Head of caudate nucleus (tissue), 42 donors: ENCODE results near the gene MDP1.

Experiments
- DNase-seq, 42 donors: peaks; one replicate each; pipeline versions ENCODE4 v3.0.0 to v3.0.0-alpha.2; 2020 to 2021; ENCODE audit warnings: mixed read lengths in 7 of 42
- intact Hi-C: fragments of 100-400 bp; cut with DNase I; formaldehyde crosslinking; loops from one replicate; pipeline ENCODE4 v1.15.0; 2022

Gene MDP1

DNA sequence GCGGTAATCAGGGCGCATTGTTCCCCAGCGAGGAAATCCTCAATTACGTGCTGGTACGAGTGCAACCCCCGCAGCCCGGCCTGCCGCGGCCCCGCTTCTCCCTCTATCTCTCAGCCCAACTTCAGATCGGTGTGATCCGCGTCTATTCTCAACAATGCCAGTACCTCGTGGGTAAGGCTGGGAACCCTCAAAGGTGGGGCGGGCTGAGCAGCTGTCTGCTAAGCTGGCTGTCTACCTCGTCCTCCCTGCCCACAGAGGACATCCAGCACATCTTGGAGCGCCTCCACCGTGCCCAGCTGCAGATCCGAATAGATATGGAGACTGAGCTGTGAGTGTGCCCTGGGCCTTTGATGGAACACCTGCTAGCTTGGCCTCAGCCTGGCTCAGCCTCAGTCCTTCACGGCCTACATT is 43.0 kb downstream of the MDP1 start:
- DNase-seq, result peak in 7 of 42 donors; percentile 15 to 46 (median 23)
- intact Hi-C loops, result no loop called here

DNA sequence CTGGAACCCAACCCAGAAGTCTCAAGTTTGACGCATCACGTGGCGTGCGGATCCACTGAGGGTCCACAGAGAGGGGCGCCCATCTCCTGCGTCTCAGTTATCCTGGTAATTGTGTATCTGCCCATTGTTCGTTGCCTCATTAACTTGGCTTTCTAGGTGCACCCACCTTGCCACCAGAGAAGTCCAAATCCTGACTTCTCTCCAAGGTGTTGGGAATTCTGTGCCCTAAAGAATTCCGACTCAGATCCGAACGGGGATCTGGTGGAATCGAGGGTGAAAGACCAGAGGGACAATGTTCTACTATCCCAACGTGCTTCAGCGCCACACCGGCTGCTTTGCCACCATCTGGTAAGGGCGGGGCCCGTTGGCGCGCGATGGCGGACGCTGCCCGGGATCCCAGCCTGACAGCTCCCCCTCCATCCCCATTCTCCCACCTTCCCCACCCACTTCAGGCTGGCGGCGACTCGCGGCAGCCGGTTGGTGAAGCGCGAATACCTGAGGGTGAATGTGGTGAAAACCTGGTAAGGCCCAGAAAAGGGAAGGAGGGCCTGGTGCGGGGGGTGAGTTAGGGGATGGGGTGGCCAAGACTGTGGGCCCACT is 43.5 kb downstream of the MDP1 start:
- DNase-seq, result peak in 12 of 42 donors; percentile 21 to 55 (median 37)
- intact Hi-C loops, result no loop called here

DNA sequence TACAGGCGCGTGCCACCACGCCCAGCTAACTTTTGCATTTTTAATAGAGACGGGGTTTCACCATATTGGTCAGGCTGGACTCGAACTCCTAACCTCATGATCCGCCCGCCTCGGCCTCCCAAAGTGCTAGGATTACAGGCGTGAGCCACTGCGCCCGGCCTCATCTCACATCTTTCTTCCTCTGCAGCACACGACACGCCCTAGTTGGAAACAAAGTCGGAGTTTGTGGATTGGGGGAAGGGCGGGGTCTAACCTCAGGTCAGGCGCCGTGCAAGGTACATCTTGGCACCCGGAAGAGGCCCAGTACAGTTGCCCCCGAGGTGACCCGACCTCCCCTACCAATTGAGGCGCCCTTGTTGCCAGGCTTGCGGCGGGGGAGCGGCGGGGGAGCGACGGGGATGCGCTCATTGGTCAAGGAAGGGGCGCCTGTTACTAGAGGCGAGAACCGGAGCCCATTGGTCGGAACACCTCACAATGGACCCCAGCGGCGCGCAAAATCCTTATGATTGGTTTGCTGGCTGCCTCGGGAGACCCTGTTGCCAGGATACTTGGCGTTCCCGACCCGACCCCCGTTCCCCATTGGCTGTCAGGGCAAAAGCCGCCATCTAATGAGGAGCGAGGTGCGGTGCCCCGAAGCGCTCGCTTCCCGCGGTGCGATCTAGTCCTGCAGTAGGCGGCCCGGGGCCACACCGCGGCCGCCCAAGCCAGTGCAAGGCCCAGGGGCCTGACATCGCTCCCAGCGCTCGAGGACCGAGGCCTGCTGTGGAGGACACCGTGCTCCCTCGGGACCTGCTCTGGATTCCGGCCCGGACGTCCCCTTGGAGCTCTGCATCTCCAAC is 44.2 kb downstream of the MDP1 start, which contains the start of gene REC8:
Gene REC8 (plus strand): TSS at position 659 of the 839 bp plus-strand sequence. CDS start 473 bp downstream, outside the sequence.
- DNase-seq, result peak; percentile 87 to 99 (median 96)
- intact Hi-C loops, result no loop called here

DNA sequence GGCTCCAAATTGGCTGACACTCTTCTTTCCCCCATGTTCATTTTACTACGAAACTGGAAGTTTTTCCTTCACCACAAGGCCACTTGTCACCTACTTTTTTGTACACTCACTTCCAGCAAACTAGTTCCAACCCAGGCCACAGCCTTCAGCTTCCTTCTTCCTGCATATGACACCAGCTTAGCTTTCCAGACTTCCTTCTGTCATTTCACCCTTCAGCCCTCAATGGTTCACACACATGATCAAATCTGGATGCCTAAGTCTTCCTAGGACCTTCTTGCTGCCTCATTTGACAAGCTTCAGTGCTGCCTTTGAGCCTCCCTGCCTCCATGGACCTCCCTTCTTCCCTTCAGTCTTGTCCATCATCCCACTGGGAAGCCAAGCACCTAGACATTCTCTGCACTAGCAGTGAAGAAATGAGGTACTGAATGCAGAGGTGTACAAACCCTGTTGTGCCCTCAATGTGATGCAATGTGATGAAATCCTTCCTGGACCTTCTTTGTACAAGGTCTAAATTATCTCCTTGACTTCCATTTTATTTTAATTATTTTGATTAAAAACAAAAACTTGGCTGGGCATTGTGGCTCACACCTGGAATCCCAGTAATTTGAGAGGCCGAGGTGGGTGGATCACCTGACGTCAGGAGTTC is 48.3 kb downstream of the MDP1 start:
- intact Hi-C loops, result no loop called here
- no peak for DNase-seq

DNA sequence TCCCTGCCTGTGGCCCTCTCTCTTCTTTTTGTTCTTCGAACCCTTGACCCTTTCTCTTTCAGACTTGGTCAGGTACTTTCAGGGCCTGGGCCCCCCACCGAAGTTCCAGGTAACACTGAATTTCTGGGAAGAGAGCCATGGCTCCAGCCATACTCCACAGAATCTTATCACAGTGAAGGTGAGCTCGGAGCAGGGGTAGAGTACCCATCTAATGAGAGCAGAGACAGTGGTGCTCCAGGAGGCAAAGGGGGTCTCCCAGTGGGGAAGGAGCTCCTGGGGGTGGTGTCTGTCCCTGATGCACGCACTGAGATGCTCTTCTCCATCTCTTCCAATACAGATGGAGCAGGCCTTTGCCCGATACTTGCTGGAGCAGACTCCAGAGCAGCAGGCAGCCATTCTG is 50.1 kb downstream of the MDP1 start:
- intact Hi-C loops, result no loop called here
- no peak for DNase-seq

DNA sequence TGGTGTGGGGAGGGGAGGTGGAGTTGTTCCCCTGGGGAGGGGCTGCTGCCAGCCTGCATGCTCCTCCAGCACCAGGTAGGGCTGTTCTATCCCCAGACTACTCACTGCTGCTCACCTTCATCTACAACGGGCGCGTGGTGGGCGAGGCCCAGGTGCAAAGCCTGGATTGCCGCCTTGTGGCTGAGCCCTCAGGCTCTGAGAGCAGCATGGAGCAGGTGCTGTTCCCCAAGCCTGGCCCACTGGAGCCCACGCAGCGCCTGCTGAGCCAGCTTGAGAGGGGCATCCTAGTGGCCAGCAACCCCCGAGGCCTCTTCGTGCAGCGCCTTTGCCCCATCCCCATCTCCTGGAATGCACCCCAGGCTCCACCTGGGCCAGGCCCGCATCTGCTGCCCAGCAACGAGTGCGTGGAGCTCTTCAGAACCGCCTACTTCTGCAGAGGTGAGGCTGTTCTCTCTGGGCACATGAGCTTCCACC is 51.3 kb downstream of the MDP1 start:
- intact Hi-C loops, result no loop called here
- no peak for DNase-seq
